ENCODE measurements around the gene EOMES.

- TF ChIP-seq CTCF (optimal IDR thresholded peaks at IDR 0.05 in 1 of 3, IDR thresholded peaks at IDR 0.05 in 1 of 3, conservative IDR thresholded peaks at IDR 0.05 in 1 of 3; ENCODE audit: extremely low read depth in 1 of 3, insufficient read depth in 2 of 3, low read length in 3 of 3) (no peak), EZH2 (IDR thresholded peaks at IDR 0.05; ENCODE audit: low read length) (no peak)
These were observed 42.4 kb downstream of the EOMES start for GRCh38 chr3:27679691-27680090.

All from keratinocyte (primary cell).